GM19372 (cell line): ENCODE data around the gene FGF11.

ENCODE experiments used
- ATAC-seq: cut with Tn5 transposase; IDR thresholded peaks from one replicate; pipeline ENCODE4 v1.9.1; 2021; ENCODE audit warnings: mild to moderate bottlenecking, low read depth, moderate library complexity; ENCODE audit not compliant: unreplicated experiment

FGF11 gene

DNA sequence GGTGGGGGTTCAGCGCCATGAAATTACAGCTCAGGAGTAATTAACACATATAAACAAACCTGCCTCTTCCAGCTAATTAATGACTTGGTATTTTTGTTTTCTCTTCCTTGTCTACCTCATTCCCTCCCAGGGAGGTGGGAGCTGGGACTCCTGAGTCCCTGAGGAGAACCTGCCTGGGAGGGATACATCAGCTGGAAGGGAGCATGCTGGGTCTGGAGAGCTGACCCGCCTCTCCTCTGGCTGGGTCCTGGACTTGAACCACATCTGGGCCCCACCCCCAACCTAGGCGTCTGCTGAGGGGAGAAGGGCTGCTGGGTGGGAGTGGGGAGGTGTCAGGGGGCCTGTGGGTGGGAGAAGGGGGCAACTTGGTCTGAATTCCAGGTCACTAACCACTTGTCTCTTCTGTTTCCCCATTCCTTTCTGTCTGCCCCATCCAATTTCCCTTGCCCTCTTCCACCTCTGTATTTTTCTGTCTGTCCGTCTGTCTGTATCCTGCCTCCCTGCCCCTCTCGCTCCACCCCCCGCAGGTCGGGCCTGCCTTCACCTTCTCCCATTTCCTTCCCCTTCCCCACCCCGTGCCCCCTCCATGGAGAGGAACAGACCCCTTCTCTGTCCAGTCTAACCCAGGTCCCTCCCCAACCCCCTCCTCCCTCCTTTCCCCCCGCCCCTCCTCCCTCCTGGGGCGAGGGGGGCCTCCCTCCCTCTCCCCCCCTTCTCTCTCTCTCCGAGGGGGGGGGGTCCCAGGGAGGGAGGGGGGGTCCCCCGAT, 31.6 kb upstream of the FGF11 start, which contains the start of gene NLGN2:
TSS of gene NLGN2 (plus strand) at position 361 of the 767 bp plus-strand sequence. CDS start 411 bp downstream, outside the sequence.
- no peak for ATAC-seq

DNA sequence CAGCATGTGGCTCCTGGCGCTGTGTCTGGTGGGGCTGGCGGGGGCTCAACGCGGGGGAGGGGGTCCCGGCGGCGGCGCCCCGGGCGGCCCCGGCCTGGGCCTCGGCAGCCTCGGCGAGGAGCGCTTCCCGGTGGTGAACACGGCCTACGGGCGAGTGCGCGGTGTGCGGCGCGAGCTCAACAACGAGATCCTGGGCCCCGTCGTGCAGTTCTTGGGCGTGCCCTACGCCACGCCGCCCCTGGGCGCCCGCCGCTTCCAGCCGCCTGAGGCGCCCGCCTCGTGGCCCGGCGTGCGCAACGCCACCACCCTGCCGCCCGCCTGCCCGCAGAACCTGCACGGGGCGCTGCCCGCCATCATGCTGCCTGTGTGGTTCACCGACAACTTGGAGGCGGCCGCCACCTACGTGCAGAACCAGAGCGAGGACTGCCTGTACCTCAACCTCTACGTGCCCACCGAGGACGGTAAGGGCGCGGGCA, 31.0 kb upstream of the FGF11 start:
- no peak for ATAC-seq

DNA sequence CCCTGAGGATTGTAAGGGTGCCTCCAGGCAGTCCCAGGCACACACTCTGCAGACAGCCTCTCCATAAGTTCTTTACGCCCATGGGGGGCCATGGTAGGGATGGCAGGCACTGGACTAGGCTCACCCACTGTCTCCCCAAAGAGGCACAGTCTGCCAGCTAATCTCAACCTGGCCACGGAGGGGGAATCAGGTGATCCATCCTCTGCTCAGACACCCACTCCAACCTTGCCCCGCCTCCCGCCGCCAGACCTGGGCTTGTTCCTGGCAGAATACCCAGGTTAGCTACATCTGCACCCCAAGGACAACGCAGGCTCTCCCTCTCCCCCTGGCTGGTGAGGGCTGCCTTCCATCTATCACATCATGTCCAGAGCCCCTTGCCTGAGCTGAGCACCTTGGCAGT, 30.4 kb upstream of the FGF11 start:
- no peak for ATAC-seq

DNA sequence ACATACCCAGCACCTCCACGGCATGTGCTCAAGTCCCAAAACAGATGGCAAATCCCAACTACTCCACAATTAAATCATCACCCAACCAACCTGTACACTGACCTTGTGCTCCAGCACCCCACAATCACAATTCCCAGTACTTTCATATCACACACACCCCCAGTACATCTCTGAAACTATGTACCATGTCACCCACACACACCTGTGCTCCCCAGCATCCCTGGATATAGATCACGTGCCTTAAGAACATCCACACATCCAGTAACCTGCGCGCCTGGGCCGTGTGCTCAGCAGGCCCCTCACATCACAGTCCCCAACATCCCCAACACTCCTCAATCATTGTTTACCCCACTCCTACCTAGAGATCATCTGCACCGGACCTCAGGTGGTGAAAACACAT, 29.6 kb upstream of the FGF11 start:
- ATAC-seq = no peak

DNA sequence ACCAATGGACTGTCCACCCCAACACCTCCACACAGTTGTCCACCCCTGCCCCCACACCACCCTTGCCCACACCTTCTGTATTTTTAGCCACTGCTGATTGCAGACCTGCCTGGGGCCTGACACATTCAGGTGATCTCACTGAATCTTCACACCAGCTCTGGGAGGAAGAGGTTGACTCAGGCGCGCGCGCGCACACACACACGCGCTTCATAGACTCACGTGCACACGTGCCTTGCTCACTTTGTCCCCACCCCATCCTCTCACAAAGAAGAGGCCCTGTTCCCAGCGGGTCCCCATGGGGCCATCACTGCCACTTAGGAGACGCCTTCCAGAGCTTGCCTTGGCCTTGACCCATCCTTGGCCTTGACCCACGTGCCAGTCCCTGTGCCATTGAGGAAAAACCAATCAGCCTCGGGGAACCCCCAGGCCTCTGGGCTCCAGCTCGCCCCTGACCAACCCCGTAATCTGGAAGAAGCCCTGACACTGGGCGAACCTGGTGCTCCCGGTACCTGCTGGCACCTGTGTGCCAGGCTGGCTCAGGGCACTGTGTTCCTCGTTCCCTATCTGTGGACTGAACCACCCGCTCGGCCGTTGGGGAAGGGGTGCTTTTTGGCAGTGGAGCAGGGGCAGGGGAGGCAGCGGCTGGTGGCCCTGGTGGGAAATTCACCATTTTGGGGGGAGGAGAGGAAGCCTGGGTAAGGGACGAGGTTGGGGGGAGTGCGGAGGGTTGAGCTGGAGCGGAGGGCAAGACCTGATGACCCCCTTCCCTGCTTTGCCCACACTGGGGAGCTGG, 28.5 kb upstream of the FGF11 start:
- no peak for ATAC-seq

DNA sequence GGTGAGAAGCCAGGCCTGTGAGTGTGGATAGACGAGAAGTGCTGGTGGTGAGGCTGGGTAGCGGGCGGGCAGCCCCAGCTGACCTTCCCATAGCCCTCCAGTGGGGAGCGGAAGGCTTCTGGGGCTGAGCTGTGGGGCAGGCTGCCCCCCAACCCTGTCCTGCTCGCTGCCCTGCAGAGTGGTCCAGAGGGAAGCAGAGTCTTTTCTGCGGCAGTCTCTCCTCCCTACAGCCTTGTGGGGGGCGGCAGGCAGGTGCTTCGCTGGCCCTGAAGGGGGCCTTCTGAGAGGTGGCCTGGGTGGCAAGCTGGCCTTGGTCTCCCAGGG, 27.9 kb upstream of the FGF11 start:
- no peak for ATAC-seq

DNA sequence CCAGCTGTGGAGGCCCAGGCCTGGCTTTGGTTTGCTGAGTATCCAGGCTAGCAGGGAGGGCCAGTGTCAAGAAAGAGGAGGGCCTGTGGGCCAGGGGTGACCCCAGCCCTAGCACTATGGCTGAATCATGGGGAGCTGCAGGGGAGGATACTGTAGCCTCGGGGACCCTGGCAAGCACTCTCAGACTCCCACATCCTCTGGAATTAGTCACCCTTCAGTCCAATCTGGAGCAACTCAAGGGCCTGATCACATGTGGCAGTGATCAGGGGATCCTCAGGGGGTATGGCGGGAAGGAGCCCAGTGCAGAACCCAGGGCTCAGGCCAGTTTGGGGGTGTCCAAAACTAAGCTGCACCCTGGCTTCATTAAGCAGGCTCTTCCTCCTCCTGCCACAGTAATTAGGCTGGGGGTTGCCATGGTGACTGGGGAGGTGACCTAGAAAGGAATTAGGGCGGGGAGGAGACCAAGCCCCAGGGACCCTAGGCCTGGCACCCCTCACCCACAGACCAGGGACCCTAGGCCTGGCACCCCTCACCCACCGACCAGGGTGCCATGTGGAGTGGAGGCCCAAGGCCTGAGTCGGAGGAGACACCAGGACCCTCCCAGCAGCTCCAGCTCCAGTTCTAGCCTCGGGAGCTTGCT, 25.8 kb upstream of the FGF11 start:
- no peak for ATAC-seq

DNA sequence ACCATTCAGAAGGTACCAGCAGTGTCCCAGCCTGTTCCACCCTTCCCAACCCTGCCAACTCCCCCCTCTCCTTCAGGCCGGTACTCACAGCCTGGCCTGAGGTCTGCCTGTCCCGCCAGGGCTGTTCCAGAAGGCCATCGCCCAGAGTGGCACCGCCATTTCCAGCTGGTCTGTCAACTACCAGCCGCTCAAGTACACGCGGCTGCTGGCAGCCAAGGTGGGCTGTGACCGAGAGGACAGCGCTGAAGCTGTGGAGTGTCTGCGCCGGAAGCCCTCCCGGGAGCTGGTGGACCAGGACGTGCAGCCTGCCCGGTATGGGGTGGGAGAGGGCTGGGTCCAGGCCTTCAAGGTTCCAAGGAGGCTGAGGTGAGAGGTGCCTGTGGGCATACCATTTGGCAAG, 24.5 kb upstream of the FGF11 start:
- no peak for ATAC-seq

DNA sequence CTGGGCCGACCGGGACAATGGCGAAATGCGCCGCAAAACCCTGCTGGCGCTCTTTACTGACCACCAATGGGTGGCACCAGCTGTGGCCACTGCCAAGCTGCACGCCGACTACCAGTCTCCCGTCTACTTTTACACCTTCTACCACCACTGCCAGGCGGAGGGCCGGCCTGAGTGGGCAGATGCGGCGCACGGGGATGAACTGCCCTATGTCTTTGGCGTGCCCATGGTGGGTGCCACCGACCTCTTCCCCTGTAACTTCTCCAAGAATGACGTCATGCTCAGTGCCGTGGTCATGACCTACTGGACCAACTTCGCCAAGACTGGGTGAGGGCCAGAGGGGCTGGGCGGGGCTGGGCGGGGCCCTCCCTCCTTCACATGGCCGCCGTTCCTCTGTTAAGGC, 23.5 kb upstream of the FGF11 start:
- ATAC-seq = no peak

DNA sequence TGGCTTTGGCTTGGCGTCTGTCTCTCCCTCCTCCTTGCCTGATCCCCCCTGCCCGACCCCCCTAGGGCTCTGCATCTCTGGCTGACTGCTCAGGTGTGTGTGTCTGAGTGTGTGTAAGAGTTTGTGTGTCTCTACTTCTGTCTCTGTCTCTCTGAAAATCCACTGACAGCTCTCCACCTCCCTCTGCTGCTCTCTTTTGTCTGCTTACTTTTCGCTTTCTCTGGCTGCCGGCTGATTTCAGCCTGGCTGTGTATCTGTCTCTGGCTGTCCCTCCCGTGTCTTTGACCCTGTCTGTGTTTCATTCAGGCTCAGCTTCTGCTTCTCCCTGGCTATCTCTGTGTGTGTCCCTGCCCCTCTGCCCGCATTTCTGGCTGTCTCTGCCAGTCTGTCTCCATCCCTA, 23.0 kb upstream of the FGF11 start:
- ATAC-seq = no peak

DNA sequence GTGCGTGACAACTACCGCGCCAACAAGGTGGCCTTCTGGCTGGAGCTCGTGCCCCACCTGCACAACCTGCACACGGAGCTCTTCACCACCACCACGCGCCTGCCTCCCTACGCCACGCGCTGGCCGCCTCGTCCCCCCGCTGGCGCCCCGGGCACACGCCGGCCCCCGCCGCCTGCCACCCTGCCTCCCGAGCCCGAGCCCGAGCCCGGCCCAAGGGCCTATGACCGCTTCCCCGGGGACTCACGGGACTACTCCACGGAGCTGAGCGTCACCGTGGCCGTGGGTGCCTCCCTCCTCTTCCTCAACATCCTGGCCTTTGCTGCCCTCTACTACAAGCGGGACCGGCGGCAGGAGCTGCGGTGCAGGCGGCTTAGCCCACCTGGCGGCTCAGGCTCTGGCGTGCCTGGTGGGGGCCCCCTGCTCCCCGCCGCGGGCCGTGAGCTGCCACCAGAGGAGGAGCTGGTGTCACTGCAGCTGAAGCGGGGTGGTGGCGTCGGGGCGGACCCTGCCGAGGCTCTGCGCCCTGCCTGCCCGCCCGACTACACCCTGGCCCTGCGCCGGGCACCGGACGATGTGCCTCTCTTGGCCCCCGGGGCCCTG, 22.2 kb upstream of the FGF11 start:
- no peak for ATAC-seq

DNA sequence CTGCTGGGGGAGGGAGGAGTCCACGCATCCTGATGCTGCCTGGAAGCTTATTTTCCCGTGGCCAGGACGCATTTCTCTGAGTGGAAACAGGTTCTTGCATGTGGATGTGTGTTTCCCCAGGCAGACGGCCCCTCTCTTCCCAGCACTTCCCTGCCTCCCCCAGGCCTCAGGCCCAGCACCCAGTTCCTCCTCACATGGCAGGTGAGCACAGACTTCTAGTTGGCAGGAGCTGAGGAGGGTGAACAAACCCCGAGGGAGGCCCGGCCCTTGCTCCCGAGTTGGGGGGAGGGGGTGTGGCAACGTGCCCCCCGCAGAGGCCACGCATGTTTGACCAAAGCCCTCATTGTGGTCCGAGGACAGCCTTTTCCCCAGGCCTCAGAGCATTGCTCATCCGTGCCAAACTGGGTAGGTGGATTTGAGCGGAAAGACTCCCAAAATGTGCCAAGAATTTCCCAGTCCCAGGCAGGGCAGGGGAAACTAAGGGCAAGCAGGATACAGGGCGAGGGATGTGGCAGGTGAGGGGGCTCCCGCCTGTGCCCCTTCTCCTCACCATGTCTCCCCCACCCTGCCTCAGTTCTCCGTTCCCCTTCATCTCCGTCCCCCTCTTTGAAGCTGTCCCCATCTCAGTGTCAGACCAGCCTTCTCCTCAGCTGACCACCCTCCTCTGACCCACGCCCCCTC, 20.7 kb upstream of the FGF11 start:
- ATAC-seq = no peak

DNA sequence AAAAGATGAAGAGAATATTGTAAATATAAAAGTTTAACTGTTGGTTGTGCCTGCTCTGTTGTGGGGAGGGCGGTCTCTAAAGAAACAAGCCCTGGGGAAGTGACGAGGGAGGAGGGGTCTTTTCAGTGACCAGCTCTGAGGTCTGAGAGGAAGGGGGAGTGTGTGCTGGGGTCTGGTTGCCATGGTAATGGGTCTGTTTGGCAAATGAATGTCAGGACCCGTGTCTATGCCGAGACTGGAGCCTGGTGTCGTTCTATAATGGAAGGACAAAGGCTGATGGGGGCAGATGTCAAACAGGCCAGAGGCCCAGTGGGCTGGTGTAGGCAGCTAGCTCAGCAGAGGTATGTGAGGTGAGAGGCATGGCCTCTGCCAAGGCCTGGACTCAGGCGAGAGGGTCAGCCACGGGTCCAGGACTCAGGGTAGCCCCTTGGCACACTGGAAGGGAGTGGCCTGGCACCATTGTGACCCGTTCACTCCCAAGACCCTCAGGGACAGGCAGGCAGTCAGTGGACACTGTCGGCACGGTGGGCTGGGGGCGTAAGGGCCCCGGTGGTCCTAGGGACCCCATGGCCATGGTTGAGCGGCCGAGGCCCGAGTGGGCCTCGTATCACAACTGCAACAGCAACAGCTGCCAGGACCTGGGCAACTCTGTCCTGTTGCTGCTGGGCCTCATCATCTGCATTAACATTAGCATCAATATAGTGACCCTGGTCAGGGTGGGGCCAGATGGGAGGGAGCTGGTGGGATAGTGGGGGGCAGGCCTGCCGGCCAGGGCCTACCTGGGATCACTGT, 19.3 kb upstream of the FGF11 start, which contains the start of gene SPEM1:
TSS of gene SPEM1 (plus strand) at position 506 of the 792 bp plus-strand sequence. CDS start at position 567, 61 bp downstream.
- no peak for ATAC-seq

DNA sequence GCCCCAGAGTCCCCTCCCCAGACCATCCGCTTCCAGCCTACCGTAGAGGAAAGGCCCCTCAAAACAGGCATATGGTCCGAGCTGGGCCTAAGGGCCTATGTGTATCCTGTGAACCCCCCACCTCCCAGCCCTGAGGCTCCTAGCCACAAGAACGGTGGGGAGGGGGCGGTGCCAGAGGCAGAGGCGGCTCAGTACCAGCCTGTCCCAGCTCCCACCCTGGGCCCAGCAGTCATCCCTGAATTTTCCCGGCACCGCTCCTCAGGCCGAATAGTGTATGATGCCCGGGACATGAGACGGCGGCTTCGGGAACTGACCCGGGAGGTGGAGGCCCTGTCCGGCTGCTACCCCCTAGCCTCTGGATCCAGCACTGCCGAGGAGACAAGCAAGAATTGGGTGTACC, 18.1 kb upstream of the FGF11 start:
- no peak for ATAC-seq

DNA sequence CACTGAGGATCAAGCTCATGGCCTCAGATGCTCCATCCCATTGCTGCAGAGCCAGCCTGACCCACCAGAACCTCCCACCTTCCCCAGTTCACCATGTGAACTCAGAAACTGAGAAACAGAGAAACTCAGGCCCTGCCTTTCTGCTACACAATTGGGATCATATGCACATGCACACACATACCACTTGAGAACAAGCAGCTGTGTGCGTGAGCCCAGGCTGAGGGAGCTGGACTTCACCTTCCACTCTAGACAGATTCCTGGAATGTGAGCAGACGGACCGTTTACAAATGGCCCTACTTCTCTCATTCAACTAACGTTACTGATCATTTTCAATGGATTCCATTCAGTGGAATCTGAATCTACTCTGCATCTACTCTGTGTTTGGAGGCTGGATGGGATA, 15.6 kb upstream of the FGF11 start:
- no peak for ATAC-seq

DNA sequence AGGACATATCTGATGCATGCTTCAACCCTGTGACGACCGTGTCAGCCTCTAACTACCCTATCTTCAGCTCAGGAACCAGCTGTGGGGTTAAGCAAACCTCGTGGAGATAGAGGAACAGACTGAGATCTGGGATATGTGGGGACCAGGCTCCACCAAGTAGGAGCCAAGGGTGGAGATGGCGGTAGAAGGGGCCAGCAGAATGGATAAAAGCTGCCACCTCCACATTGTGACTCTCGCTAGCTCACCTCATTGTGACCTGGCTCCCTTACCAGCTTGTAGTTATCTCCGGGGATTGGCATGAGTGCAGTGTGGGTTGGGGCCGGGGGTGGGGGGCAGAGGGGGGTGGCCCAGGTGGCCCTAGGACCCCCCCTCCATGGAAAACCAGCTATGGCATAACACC, 14.0 kb upstream of the FGF11 start, which contains the start of gene SPEM2:
TSS of gene SPEM2 (plus strand) at position 301 of the 400 bp plus-strand sequence. CDS start at position 374, 73 bp downstream.
- ATAC-seq = no peak

DNA sequence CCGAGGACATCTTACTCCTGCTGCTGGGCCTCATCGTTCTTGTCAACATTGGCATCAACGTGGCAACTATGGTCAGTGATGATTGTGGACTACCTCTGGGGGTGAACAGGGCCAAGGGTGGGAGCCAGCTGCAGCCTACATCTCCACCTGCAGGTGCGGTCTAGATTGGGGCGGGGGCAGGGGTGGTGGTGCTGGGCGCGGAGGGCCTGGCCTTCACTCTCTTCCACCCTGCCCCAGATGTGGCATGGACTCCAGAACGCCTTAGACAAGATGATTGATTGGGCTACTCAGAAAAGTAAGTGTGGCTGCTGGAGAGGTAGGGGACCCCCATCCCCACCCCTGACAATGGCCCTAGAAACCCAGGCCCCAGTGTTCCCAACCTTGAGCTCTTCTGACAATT, 13.6 kb upstream of the FGF11 start:
- no peak for ATAC-seq

DNA sequence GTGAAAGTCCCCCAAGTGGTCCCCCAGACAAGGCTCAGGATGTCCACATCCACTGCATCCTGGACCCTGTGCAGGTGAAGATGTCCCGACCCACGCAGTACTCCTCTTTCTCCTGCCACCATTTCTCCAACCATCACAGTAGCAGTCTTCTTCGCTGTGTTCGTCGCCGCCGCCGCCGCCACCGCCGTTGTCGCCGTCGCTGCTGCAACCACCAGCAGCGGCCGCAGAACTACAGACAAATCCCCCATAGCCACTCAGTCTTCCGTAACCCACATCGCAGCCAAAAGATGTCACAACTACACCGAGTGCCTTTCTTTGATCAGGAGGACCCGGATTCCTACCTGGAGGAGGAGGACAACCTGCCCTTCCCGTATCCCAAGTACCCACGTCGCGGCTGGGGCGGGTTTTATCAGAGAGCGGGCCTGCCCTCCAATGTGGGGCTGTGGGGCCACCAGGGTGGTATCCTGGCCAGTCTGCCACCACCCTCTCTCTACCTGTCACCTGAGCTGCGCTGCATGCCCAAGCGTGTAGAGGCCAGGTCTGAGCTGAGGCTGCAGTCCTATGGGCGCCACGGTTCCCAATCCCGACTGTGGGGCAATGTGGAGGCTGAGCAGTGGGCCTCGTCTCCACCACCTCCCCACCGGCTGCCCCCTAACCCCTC, 13.0 kb upstream of the FGF11 start:
- ATAC-seq = no peak
